OCI-LY7 (cell line): Measurements from ENCODE around the gene RBMS2.

Experiments used
- EZH2phosphoT487 ChIP-seq: fragments of 200-600 bp; sonication (generic); IDR thresholded peaks from 2 replicates; pipeline ENCODE4 v1.6.1; 2018; ENCODE audit warnings: low read depth, borderline replicate concordance, mild to moderate bottlenecking, mixed run types, antibody characterized with exemption, low read length, moderate library complexity, mixed read lengths
- TF ChIP-seq, protein P1 (sequence below): fragments of 200-600 bp; sonication (generic); conservative IDR thresholded peaks from 2 replicates; pipeline ENCODE4 v1.5.1; 2014; ENCODE audit warnings: mild to moderate bottlenecking, antibody characterized with exemption, low read length, moderate library complexity, mixed read lengths

DNA sequence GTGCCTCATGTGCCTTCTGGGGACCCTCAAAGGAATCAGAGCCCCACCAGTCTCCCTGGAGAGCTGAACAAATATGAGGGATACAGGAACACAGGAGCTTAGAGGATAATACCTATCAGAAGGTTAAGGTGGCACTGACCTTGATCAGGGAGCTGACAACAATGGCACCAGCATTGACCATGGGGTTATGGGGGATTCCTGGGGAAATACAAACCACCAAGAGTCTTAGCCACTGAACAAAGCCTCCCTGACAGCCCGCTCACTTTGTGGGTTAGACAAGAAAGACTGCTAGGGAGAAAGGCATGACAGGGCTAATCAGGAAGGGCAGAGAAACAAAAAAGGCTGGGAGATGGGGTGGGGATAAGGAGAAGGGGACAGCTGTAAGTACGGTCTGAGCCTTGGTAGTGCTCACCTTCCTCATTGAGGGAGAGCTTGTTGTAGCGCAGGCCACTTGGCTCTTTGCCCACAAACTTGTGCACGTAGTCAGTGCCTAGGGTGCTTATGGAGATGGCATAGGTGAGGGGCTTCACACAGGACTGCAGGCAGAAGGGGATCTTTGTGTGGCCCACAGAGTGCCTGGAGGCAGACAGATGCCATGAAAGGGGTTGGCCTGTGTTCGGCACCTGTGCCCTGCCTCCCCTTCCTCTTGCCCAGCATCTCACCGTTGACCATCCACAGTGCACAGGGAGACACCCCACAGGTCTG, 43.9 kb upstream of the RBMS2 start:
- no peak for TF ChIP-seq EZH2phosphoT487
- TF ChIP-seq, protein P1, sequence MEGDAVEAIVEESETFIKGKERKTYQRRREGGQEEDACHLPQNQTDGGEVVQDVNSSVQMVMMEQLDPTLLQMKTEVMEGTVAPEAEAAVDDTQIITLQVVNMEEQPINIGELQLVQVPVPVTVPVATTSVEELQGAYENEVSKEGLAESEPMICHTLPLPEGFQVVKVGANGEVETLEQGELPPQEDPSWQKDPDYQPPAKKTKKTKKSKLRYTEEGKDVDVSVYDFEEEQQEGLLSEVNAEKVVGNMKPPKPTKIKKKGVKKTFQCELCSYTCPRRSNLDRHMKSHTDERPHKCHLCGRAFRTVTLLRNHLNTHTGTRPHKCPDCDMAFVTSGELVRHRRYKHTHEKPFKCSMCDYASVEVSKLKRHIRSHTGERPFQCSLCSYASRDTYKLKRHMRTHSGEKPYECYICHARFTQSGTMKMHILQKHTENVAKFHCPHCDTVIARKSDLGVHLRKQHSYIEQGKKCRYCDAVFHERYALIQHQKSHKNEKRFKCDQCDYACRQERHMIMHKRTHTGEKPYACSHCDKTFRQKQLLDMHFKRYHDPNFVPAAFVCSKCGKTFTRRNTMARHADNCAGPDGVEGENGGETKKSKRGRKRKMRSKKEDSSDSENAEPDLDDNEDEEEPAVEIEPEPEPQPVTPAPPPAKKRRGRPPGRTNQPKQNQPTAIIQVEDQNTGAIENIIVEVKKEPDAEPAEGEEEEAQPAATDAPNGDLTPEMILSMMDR = no peak
